ENCODE measurements around the gene INAVA. TPM values are rescaled to one million over a fixed set of nuclear protein-coding genes. Genes with fewer than 3 reads are reported as not detected.
A peak's percentile ranks its signal among the peaks of the same experiment; 100 is the strongest.

INAVA gene
- total RNA-seq, 2 donors from 2014 or later, result 0.25 to 0.39 TPM

DNA sequence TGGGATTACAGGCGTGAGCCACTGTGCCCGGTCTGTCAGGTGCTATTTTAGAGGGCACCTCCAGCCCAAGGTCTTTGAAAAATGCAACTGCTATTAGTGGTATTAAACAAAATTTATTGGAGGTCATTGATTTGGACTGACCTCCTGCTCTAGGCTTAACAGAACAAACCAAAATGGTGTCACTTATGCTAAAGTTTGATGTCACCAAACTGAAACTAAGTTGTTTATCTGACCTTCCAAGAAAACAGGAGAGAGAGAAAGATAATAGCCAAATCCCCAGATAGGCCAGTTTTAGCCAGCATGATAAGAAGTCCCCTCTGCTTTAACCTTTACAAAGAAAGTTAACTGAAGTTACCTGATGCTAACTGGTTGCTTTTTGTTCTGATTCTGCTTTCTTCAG is 8.1 kb upstream of the INAVA start:
- Mint-ChIP-seq H3K36me3 (ENCODE audit: low read depth) (no peaks in the 10 kb centered on the region), H3K27ac (peak overlapping the region; percentile 95), H3K4me3 (peak overlapping the region; percentile 75), H3K27me3 (no peaks in the 10 kb centered on the region), H3K4me1 (peaks cover 47% of the 10 kb centered on the region)
- ATAC-seq (no peak), DNase-seq (no peak)
- no peaks in the 10 kb centered on the region for H3K9me3 ChIP-seq (ENCODE audit: control insufficient read depth, low read length, poor library complexity, severe bottlenecking)

DNA sequence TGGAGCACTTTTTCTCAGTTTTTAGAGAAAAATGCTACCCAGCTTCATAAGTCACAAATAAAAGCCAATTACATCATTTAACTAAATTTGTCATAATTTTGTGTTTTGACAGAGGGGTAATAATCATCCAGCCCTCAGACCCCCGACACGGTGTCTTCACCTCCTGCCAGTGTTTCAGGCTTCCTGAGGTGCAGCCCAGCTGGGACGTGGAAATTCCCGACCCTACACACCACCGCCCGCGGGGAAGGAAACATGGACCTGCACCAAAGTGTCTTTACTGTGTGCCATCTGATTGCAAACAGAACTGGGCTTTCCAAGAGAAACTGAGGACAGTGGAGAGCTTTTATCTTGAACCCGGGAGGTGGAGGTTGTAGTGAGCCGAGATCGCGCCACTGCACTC is 7.7 kb upstream of the INAVA start:
- ATAC-seq, result no peak
- Mint-ChIP-seq H3K27ac (peak overlapping the region; percentile 95), H3K36me3 (ENCODE audit: low read depth) (no peaks in the 10 kb centered on the region)

DNA sequence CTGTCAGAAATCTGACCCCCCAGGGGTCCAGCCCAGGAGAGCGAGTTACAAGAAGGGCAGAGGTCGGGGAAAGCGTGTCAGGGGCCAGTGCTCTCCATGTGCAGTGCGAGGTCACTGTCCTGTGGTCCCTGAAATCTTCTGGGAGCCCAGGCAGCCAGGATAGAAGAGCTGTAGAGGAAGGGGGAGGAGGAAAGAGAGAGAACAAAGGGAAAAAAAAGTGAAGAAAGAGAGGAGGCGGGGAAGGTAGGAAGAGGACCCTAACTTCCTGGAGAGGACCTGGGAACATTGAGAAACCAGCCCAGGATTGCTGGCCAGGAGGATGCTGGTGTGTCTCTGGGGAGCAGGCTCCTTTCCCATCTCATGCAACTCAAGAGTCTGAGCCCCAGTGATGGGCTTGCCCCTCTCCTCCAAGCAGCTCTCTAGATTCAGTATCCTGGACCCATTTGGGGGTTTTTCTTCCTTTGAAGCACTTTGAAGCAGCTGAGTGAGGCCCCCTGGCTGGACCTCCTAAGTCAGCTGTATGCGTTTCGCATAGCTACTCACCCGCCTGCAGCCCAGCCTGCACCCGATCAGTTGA is 6.8 kb upstream of the INAVA start:
- peak; percentile 52 for ATAC-seq
- Mint-ChIP-seq H3K4me1 (peaks cover 44% of the 10 kb centered on the region), H3K4me3 (peak overlapping the region; percentile 92), H3K27me3 (no peaks in the 10 kb centered on the region), H3K36me3 (ENCODE audit: low read depth) (no peaks in the 10 kb centered on the region), H3K27ac (peak overlapping the region; percentile 95)
- H3K9me3 ChIP-seq (ENCODE audit: control insufficient read depth, low read length, poor library complexity, severe bottlenecking), result no peaks in the 10 kb centered on the region
- no peak for DNase-seq

More for the DNA sequence above, 7.7 kb upstream of the INAVA start:
- no peaks in the 10 kb centered on the region for H3K9me3 ChIP-seq (ENCODE audit: control insufficient read depth, low read length, poor library complexity, severe bottlenecking)
- no peak for DNase-seq
- H3K4me1 Mint-ChIP-seq, result peaks cover 44% of the 10 kb centered on the region
- peak overlapping the region; percentile 75 for H3K4me3 Mint-ChIP-seq
- H3K27me3 Mint-ChIP-seq, result no peaks in the 10 kb centered on the region

DNA sequence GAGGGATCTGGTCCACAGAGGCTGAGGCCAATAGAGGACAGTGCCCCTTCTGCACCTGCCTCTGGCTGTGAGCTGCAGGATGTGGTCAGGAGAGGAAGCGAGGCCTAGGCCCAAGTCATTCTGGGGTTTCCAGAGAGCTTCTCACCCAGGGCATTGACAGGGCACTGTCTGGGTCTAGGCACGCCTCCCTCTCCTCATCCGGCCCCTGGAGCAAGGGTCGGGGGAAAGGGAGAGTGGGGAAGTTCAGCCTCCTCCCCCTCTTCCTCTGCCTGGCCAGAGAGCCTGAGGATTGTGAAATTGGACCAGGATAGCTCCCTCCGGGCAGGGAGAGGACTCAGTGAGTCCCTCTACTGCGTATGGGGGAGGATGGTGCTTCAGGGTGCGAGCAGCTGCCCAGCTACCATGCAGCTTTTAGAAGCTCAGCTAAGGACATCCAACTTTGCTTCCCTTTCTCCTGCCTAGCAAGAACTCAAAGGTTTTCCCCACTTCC is 6.3 kb upstream of the INAVA start:
- DNase-seq (peak; percentile 34 to 57 (median 57)), ATAC-seq (peak; percentile 95)
- Mint-ChIP-seq H3K27ac (peak overlapping the region; percentile 95), H3K4me3 (peak overlapping the region; percentile 92), H3K4me1 (peaks cover 44% of the 10 kb centered on the region), H3K36me3 (ENCODE audit: low read depth) (no peaks in the 10 kb centered on the region), H3K27me3 (no peaks in the 10 kb centered on the region)
- no peaks in the 10 kb centered on the region for H3K9me3 ChIP-seq (ENCODE audit: control insufficient read depth, low read length, poor library complexity, severe bottlenecking)

DNA sequence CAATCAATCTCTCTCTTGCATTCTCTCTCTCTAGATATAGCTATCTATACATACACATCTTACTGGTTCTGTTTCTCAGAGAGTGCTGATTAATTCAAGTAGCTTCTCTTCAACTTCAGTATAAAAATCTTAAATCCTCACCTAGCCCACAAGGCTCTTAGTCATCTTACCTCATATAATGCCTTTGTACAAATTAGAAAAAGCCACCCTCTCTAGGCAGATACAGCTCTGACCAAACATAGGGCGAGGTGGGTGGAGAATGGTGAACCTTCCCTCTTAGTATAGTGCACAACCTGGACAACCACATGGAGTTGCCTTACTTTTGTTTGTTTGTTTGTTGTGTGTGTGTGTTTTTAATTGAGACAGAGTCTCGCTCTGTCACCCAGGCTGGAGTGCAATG is 5.1 kb upstream of the INAVA start:
- Mint-ChIP-seq H3K4me3 (peak overlapping the region; percentile 92), H3K27ac (peak overlapping the region; percentile 95), H3K27me3 (no peaks in the 10 kb centered on the region), H3K36me3 (ENCODE audit: low read depth) (no peaks in the 10 kb centered on the region), H3K4me1 (peaks cover 38% of the 10 kb centered on the region)
- ATAC-seq, result no peak
- DNase-seq, result no peak
- H3K9me3 ChIP-seq (ENCODE audit: control insufficient read depth, low read length, poor library complexity, severe bottlenecking), result no peaks in the 10 kb centered on the region

DNA sequence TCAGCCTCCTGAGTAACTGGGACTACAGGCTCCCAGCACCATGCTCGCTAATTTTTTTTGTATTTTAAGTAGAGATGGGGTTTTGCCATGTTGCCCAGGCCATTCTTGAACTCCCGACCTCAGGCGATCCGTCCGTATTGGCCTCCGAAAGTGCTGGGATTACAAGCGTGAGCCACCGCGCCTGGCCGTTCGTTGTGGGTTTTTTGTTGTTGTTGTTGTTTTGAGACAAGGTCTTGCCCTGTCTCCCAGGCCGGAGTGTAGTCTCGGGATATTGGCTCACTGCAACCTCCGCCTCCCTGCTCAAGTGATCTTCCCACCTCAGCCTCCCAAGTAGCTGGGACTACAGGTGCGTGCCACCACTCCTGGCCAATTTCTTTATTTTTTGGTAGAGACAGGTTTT is 4.7 kb upstream of the INAVA start:
- ATAC-seq (no peak), DNase-seq (no peak)
- no peaks in the 10 kb centered on the region for H3K9me3 ChIP-seq (ENCODE audit: control insufficient read depth, low read length, poor library complexity, severe bottlenecking)
- Mint-ChIP-seq H3K27ac (peak overlapping the region; percentile 95), H3K27me3 (no peaks in the 10 kb centered on the region), H3K4me1 (peaks cover 38% of the 10 kb centered on the region), H3K36me3 (ENCODE audit: low read depth) (no peaks in the 10 kb centered on the region), H3K4me3 (peak overlapping the region; percentile 92)

DNA sequence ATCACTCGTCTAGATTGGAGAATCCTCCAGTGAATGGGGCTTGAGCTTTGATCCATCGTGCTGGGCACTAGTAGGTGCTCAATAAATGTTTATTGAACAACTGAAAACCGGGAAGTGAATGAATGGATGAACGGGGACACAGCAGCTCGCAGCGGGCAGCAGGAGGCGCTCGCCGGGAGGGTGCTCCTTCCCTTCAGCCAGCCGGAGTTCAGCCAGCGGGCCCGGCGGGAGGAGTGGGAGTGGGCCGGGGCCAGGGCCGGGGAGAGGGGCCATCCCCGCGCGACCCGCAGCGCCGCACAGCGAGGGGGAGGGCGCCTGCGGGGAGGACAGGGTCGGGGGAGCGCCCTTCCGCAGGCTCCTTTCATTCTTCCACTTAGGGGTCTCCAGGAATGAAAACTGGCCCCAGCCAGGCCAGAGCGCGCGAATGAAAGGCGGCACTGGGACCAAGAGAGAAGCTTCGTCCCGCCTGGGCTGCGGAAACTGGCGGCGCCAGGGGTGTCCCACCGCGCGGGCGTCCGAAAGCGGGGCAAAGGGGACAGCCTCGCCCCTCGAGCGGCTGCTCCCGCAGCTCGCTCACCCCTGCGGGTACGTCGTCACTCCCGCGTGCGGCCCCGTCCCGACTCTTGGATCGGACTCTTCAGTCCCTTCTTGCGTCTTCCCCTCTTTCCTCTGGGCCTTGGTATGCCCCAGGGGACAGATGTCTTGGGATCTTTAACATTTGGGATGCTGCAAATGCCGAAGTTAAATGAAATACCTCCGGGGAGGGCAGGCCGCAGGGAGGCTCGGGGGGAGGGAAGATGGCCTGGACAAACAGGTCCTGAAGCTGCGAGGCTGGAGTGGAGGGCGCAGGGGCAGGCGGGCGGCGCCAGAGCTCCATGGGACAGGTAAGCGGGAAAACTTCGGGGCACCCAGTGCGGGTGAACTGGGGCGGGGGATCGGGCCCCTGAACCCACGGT is 3.6 kb upstream of the INAVA start:
- H3K27ac Mint-ChIP-seq, result peak overlapping the region; percentile 84
- DNase-seq (no peak), ATAC-seq (no peak)
- peak overlapping the region; percentile 86 for H3K4me3 Mint-ChIP-seq
- H3K4me1 Mint-ChIP-seq, result peaks cover 34% of the 10 kb centered on the region
- no peaks in the 10 kb centered on the region for H3K27me3 Mint-ChIP-seq
- H3K36me3 Mint-ChIP-seq (ENCODE audit: low read depth), result no peaks in the 10 kb centered on the region
- no peaks in the 10 kb centered on the region for H3K9me3 ChIP-seq (ENCODE audit: control insufficient read depth, low read length, poor library complexity, severe bottlenecking)

DNA sequence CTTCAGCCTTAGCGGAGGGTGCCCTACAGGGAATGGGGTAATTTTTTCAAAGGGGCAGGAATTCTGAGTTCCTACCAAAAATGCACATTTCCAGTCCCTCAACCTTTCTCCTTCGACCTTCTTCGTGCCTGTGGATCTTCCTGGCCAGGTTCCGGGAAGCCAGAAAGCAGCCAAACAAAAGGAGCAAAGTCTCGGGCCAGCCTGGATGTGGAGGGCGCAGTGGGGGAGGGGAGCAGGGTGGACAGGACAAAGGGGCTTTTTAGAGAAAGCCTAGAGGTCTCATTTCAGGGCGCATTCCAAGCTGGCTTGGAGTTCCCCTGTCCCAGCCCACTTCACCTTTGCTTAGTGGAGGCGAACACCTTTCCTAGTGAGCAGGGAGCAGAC is 2.9 kb upstream of the INAVA start:
- no peaks in the 10 kb centered on the region for H3K9me3 ChIP-seq (ENCODE audit: control insufficient read depth, low read length, poor library complexity, severe bottlenecking)
- H3K36me3 Mint-ChIP-seq (ENCODE audit: low read depth), result no peaks in the 10 kb centered on the region
- H3K4me3 Mint-ChIP-seq, result peak overlapping the region; percentile 86
- DNase-seq (no peak), ATAC-seq (no peak)
- H3K4me1 Mint-ChIP-seq, result peaks cover 31% of the 10 kb centered on the region
- no peak overlapping the region for H3K27ac Mint-ChIP-seq
- H3K27me3 Mint-ChIP-seq, result no peaks in the 10 kb centered on the region

DNA sequence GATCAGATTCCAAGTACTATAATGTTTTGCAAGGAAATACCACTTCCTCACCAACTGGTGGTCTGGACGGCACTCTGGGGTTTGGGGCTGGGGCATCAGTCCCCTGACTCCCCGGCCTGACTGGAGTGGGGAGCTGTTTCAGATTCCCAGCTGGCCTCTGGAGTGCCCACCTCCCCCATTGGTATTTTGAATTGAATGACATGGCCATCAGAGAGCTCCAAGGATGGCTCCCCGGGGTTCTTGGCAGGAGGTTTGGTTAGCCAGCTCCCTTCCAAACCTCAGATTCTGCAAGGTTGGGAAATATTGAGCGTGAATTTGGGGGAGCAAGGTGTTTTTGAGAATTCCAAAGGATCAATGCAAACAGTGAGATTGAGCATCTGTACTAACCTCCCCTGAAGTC is 2.2 kb upstream of the INAVA start:
- H3K36me3 Mint-ChIP-seq (ENCODE audit: low read depth), result no peaks in the 10 kb centered on the region
- ATAC-seq (no peak), DNase-seq (no peak)
- no peaks in the 10 kb centered on the region for H3K9me3 ChIP-seq (ENCODE audit: control insufficient read depth, low read length, poor library complexity, severe bottlenecking)
- peak overlapping the region; percentile 86 for H3K4me3 Mint-ChIP-seq
- no peak overlapping the region for H3K27ac Mint-ChIP-seq
- H3K4me1 Mint-ChIP-seq, result peaks cover 29% of the 10 kb centered on the region
- no peaks in the 10 kb centered on the region for H3K27me3 Mint-ChIP-seq

DNA sequence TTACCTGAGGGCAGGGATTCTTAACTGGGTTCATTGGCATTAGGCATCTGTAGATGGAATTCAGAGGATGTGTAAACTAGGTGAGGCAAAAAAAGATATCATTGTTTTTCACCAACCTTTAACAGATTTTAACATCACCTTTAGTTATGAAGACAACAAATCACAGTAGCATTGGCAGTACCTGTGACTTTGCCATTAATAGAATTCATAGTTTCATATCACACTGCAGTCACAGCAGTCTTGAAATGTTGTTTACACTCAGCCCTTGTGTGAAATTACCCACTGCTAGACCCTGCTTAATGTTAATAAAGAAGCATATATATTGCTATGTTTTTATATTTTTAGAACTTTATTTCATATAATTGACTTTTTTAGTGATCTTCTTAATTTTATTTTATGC is 1.7 kb upstream of the INAVA start:
- no peak overlapping the region for H3K4me3 Mint-ChIP-seq

DNA sequence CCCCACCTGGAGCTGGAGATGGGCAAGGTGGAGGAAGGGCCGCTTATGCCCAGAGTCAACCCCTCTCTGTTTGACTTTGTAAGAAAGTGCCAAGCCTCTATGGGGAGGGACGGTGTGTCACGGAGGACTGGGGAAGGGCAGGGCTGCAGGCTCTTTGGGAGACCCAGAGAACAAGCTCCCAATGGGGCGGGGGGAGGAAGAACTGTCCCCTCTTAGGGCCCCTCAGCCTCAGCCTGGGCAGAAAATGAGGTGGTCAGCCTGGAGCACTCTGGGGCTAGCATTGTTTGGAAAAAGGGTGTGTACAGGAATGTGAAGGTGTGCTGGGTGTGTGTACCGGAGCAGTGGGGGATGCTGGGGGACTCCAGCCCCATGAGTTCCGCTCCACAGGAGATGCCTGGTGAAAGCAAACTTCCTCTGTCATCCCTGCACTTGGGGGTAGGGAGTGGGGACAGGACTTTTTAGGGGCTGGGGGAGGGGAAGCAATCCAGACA is 1.2 kb upstream of the INAVA start:
- H3K4me3 Mint-ChIP-seq, result no peak overlapping the region
- H3K27me3 Mint-ChIP-seq, result peaks cover 5% of the 10 kb centered on the region
- H3K36me3 Mint-ChIP-seq (ENCODE audit: low read depth), result no peaks in the 10 kb centered on the region

More for the DNA sequence above, 1.7 kb upstream of the INAVA start:
- H3K9me3 ChIP-seq (ENCODE audit: control insufficient read depth, low read length, poor library complexity, severe bottlenecking), result no peaks in the 10 kb centered on the region
- Mint-ChIP-seq H3K27me3 (peaks cover 3% of the 10 kb centered on the region), H3K4me1 (peaks cover 28% of the 10 kb centered on the region), H3K36me3 (ENCODE audit: low read depth) (no peaks in the 10 kb centered on the region), H3K27ac (no peak overlapping the region)
- DNase-seq (no peak), ATAC-seq (no peak)

DNA sequence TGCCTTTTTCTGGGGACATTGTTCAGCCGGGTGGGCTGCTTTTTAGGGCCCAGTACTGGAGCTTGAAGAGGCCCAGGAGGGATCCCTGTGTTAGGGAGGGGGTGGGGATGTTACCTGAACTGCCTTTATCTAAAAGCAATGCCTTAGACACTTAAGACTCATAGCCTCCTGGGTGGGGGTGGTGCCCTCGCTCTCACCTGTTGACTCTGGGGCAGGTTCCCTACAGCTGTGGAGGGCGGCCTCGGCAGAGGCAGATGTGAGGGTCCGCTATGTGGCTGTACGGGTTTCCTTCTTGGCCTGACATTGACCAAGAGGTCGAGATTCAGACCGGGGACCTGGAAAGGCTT is 716 bp downstream of the INAVA start:
- ATAC-seq, result no peak
- Mint-ChIP-seq H3K27ac (no peak overlapping the region), H3K27me3 (peaks cover 5% of the 10 kb centered on the region)

More for the DNA sequence above, 1.2 kb upstream of the INAVA start:
- Mint-ChIP-seq H3K4me1 (peaks cover 26% of the 10 kb centered on the region), H3K27ac (no peak overlapping the region)
- no peak for DNase-seq
- no peak for ATAC-seq
- no peaks in the 10 kb centered on the region for H3K9me3 ChIP-seq (ENCODE audit: control insufficient read depth, low read length, poor library complexity, severe bottlenecking)

DNA sequence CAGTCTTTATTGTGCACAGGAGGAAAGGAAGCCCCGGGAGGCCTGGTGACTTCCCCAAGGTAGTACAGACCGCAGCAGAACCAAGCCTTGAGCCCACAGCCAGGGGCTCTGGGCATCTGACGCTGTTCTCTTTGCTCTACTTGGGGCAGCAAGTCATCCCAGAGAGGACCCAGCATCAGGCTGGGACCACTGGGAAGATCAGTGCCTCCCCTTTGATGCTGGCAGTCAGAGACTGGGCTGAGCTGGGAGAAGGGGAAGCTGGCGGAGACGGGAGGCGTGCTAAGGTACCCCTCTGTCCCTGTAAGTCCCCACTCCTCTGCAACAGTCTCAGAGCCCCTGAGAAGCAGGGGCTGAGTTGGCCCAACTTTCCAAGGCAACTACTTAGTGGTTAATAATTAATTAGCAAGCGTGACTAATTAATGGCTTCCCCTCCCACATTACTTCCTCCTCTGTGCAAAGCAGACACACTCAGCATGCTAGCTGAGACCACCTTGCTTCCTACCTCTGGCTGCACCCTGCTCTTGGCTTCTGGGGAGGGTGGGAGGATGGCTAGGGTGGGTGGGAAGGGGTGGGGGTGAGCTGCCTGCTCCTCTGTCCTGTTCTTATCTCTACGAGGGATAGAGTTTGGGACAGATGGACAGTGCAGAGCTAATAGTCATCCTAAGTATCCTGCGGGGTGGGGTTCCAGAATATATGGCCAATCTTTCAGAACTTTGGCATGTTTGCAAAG is 1.3 kb downstream of the INAVA start:
- Mint-ChIP-seq H3K27ac (no peak overlapping the region), H3K4me1 (peaks cover 13% of the 10 kb centered on the region), H3K36me3 (ENCODE audit: low read depth) (no peaks in the 10 kb centered on the region), H3K4me3 (no peak overlapping the region), H3K27me3 (peaks cover 8% of the 10 kb centered on the region)
- DNase-seq (no peak), ATAC-seq (no peak)
- no peaks in the 10 kb centered on the region for H3K9me3 ChIP-seq (ENCODE audit: control insufficient read depth, low read length, poor library complexity, severe bottlenecking)

More for the DNA sequence above, 716 bp downstream of the INAVA start:
- H3K36me3 Mint-ChIP-seq (ENCODE audit: low read depth), result no peaks in the 10 kb centered on the region
- H3K9me3 ChIP-seq (ENCODE audit: control insufficient read depth, low read length, poor library complexity, severe bottlenecking), result no peaks in the 10 kb centered on the region
- H3K4me3 Mint-ChIP-seq, result no peak overlapping the region
- H3K4me1 Mint-ChIP-seq, result peaks cover 17% of the 10 kb centered on the region
- DNase-seq, result no peak
